Lung microvascular endothelial cell (primary cell): ENCODE results near the gene THEMIS. TPM values are rescaled to one million over a fixed set of nuclear protein-coding genes. Genes with fewer than 3 reads are reported as not detected.
"Not testable (repeated sequence)": the region's sequence is repeated elsewhere in the genome, so short reads cannot be mapped to it uniquely, and the experiment has no call there.

Experiments used
- DNase-seq, 2 donors: peaks; one replicate each; pipeline versions ENCODE4 v3.0.0 to v3.0.0-alpha.2; 2010; ENCODE audit warnings: low read depth in 2 of 2
- total RNA-seq: library from RNA; depleted of rRNA; stranded (reverse); fragments of >200 nt; gene quantifications from 2 replicates; pipeline ENCODE4 v1.2.1, GENCODE V29; 2014

THEMIS gene
- total RNA-seq, 1 donor from 2014 or later = not detected

DNA sequence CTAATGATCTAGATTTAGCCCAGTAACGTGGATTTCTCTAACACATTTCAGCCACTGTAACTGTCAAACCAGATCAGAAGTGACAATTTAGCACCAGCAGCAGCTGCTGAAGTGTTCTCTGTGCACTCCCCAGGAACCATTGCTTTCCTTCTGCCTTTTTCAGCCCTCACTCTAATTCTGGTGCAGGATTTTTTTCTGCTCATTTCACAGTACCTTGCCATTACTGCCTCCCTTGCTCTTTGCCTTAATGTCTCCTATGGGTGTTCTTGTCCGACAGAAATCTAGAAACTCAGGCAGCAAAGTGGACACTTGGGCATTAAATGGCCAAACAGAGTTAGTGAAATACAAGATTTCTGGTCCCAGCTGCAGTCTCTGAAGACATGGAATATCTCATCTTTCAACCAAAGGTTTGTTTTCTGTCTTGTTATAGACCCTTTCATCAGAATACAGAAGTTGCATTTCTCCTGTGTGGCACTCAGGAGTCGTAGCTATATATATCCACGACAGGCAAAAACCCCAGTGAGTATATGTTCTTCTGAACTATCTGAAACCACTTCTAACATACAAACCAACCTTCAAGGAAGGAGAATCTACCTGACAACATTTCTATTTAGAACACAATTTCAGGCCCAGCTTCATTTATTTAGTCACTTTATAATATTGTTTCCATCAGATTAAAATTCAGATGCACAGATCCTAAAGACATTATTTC lies 92.9 kb downstream of the THEMIS start:
- no peak for DNase-seq

DNA sequence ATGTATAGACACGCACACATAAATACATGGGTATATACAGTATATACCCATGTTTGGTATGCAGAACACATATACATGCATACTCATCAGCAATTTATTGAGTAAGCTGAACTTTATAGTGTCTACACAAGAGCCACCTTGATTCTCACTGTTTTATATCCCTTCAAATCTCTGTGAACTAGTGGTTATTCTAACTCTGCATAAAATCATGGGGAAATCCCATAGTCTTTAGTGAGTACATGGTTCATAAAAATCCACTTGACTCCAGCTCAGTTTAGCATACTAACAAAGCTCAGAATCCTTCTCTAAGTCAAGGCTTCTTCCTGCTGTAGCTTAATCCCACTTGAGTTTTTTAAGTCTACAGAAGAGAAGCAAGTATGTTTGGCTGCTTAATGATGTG lies 104.1 kb downstream of the THEMIS start:
- no peak for DNase-seq

DNA sequence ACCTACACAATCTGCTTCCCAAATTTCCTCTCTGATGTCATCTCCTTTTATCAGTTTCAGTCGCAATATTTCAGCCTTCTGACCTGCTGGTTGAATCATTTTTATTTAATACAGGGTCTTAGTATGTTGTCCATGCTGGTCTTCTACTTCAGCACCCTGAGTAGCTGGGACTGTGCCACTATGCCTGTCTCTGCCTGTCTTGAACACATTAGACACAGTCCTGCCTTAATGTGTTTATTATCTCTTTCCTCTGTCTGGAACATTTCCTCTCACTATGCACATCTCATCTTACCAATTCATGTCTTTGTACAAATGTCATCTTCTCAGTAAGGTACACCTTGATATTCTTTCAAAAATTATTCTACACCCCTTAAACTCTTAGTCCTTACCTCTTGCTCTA lies 106.5 kb downstream of the THEMIS start:
- DNase-seq = no peak

DNA sequence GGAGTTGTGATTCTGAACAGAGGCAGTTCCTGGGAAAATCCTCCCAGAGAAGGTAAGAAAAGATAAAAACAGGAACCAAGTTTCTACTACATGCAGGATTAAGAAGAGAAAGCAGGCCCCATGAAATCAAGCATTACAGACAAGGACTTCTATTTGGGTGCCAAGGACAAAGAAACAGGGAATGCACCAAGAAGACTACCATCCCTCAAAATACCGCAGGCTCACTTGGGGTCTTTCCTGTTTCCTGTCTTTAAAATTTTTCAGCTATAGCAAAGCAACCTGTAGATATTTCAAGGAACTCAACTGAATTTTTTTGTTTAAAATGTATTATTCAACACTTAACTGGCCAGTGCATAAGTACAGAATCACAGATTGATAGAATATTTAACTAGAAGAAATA lies 107.5 kb downstream of the THEMIS start:
- DNase-seq = no peak

DNA sequence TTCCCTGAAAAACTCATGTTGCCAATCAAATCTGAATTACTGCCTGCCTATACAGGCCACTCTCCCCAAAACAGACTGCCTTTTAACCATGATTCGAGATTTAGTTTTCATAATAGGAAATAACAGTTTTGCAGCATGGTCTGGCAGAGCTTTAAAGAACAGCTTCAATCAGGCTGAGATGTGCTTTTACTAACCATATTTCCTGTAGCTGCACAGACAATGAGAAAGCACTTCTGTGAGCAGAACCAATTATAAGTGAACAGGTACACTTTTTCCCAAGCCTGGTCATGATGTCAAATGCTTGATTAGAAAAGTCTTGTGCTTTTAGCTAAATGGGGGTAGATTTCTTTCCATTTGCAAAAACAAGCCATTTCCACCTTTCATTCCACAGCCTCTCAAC lies 108.2 kb downstream of the THEMIS start:
- DNase-seq = no peak

DNA sequence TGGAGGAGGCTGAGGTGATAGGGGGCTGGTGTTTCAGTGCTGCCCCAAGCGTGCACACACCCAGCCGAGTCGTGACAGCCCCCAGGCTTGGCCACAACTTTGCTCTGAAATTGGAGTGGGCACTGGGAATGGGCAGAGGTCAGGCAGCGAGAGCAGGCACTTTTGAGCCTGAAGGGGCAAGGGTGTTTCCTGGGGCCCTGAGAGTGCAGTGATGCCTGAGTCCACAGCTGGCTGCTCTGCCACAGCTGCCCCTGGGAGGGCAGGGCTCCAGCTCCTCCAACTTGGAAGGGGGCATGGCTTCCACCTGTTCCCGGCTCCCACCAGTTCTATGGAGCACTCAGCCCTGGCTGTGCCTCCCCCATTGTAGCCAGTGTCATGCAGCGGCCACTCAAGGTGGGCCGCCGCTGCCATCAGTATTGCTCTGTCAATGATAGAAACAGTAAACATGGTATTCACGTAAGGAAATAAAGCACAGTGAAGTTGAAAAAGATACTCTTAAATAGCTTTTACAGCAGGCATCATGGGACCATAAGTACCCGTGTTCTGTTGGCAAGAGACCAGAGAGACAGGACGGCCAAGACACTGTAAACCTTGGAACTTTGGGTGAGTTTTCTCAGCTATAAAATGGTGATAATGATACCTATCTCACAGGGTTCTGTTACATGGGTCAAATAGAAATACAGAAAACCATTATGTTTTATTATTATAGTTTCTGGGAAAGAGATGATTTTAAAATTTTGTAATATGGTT lies 108.9 kb downstream of the THEMIS start:
- no peak for DNase-seq

DNA sequence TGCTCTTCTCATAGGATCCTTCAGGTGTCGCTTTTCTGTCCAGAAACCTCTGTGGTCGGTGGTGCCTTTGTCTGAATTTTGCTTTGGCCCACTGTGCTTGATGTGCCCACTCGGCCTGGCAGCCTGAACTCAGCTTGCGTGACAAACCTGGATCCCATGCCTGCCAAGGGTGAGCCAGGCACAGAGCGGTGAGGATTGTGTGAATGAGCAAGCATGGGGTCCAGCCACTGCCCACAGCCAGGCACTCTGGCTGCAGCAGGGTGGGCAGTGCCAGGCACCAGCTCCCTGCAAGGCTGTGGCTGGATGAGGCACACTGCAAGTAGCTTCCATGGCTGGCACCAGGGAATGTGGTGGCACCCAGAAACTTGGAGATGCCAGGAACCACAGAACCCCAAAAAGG lies 110.3 kb downstream of the THEMIS start:
- no peak for DNase-seq

DNA sequence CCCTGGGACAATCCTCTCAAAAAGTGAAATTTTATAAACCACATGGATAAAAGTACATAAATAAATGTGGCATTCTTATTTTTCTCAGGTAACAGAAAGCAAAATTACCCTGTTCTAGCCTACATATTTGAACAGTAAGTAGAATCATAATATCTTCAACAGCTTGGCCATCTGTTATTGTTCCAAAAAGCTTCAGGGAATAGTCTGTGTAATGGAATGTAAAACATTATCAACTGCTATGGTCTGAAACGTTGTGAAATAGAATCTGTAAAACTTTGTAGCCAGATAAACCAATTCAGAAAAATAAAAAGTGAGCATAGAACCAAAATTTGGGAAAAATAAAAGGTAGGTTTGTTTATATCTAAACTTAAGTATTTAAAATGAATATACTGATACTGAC lies 114.7 kb downstream of the THEMIS start:
- no peak for DNase-seq

DNA sequence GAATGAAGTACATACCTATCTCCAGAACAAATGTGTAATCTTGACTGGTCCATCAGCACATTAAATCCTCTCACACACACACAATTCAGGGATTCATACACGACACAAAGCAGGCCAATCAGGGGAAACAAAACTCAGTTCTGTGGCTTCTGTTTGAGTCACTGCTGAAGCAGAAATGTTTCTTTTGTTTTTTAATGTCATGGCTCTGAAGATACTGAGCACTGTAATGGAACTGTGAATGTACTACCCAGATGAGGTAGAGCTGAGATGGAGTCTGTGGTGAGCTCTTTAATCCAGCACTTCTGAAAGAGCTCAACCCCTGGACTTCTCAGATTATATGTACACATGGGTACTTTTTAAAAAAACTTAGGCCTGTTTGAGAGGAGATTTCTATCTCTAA lies 116.4 kb downstream of the THEMIS start:
- no peak for DNase-seq

DNA sequence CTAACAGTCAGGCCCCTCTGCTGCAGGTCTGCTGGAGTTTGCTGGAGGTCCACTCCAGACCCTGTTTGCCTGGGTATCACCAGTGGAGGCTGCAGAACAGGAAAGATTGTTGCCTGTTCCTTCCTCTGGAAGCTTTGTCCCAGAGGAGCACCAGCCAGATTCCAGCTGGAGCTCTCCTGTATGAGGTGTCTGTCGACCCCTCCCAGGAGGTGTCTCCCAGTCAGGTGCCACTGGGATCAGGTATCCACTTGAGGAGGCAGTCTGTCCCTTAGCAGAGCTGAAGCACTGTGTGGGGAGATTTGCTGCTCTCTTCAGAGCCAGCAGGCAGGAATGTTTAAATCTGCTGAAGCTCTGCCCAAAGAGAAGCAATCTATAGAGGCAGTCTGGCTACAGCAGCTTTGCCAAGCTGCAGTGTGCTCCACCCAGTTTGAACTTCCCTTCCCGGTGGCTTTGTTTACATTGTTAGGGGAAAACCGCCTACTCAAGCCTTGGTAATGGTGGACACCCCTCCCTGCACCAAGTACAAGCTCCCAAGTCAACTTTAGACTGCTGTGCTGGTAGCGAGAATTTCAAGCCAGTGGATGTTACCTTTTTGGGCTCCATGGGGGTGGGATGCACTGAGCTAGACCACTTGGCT lies 119.1 kb downstream of the THEMIS start:
- not testable (repeated sequence) for DNase-seq

DNA sequence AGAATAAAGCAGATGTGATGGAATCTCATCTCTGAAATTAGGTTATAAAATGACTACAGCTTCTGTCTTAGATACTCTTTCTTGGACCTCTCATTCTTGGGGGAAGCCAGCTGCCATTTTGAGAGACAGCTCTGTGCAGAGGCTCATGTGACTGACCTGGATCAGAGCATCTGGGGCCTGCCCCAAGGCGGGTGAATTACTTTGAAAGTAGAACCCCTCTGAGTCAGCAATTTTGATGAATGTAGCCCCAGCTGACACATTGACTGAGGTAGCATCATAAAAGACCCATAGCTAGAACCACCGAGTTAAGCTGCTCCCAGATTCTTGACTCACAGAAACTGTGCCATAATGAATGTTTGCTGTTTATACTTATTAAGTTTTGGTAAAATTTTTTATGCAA lies 124.5 kb downstream of the THEMIS start:
- no peak for DNase-seq

DNA sequence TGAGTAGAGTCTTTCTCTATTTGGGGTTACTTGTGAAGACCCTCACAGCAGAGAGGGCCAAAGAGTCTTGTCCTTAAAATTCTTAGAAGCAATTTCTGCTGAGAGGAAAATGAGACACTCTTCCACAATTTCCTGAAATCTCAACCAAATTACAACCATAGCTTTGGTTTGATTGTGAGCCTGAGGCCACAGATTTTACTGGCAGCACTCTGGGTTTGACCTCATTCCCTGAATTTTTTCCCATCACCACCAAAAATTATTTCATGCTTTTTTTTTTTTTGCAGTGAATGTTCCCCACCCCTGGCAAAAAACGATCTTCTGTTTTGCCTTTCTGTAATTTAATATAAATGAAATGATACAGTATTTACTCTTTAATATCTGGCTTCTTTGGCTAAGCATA lies 125.5 kb downstream of the THEMIS start:
- no peak for DNase-seq

DNA sequence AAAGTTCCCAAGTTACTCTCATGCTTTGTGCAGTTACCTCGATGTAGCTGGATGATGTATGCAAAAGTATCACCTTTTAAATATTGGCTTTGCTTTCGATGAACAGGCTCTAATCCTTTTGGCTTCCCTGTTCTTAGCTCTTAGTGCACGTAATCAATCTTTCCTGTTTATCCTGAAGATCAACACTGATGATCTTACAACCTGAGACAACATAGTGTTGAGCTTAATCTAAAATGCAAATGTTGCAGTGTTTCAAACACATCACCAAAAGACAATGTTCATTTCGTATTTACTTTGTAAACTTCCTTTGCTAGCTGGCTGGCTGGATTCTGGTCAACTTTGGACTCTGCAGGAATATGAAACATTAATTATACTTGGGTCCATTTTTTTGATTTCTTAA lies 132.1 kb downstream of the THEMIS start:
- DNase-seq = no peak

DNA sequence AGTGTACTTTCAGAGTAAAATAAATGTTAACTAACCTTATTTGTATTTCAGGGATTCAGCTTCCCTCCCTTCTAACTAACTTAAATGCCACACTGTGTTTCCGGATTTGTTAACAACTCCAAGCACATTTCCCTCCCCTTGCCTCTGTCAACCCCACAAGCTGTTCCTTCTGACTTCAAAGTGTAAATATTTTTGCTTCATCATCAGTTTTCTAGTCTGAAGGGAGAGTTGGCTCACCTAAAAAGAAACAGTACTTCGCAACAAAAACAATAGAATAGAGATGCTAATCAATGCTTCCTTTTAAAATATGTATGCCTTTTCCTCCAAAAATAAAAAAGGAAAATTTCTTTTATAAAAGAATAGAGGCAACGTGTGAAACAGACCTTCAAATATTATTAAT lies 132.6 kb downstream of the THEMIS start:
- no peak for DNase-seq

DNA sequence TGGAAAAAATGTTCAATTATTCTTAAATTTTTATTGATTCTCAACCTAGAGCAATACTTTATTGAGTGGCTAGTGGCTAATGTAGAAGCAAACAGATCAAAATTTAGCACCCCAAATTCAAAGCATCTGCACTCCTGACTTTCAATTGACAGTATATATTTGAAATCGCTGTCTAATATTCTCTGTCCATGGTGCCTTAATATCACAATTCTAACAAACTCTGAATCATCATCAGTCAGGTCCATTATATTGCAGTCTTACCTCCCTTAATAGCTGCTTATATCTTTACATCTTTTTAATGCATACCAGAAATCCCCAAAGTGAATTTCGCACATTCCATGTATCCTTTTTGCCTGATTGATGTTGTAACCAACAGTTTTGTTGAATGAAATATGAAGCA lies 134.9 kb downstream of the THEMIS start:
- no peak for DNase-seq

DNA sequence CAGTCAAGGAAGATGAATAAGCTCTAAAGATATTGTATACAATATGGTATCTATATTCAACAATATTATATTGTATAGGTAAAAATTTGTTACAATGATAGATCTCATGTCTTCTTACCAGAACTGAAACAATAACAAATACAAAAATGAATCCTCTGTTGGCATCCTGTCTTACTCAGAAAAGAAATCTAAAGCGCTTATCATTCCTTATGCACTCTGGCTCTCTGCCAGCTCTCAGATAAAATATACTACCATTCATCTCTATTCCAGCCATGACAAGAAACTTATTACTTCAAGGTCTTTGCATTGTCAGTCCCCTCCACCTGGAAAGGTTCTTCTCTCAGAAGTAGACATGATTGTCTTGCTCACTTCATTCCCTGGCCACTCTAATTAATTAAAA lies 138.6 kb downstream of the THEMIS start:
- no peak for DNase-seq

DNA sequence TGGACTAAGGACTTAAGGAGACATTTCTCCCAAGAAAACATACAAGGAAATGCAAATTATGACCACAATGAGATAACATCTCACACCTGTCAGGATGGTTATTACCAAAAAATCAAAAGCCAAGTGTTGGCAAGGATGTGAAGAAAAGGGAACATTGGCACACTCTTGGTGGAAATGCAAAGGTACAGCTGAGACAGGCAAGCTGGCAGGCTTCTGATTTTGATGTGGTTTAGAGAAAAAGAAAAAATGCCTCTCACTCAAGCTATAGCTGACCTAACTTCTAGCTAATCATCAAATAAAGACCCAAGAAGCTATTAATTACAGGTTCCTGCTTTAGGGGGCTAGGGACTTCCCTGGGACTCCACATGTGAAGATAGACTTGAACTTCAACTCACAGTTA lies 139.8 kb downstream of the THEMIS start:
- no peak for DNase-seq

DNA sequence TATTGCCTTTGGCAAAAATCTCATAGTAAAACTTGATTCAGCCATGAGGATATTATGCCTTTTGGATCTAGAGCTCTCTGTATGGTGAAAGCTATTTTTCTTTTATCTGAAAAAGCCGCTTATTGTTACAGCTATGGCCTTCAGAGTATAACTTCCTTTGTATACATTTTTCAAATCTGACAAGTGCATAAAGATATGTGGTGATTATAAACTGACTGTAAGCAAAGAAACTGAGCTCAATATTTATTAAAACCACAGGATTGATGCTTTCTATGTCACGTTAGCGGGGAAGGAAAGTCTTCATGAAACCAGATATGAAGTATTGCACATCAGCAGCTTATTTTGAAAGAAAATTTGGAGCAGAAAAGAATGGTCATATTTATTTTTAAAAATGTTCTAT lies 151.8 kb downstream of the THEMIS start:
- DNase-seq = no peak

DNA sequence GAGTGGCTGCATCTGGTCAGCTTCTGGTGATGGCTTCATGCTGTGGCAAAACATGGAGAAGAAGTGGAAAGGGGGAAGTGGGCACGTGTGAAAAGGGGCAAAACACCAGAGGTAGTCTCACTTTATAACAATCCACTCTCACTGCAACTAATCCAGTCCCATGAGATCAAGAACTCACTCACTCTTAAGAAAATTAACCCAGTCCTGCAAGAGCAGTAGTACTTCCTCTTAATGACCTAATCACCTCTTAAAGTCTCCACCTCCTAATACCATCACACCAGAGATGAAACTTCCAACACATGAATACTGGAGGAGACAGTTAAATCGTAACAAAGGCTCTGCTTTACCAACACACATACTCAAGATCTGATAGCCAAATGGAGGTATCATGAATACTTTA lies 152.6 kb downstream of the THEMIS start:
- DNase-seq = no peak

DNA sequence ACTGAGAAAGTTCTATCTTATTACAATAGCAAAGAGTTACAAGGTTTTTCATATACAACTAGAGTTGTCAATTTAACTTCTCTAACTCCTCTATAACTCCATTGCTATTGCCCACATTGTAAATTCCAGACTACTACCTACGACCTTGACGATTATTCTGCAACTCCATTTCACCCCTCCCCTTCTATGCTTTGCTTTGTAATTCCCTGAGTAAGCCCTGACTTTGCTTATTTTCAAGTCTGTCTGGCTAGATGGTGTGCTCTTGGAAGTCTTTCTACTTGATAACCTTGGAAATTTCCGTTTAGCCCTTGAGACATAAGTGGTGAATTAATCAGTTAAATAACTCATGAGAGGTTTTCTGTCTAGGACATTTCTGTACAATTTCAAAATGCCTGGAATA lies 162.4 kb downstream of the THEMIS start:
- no peak for DNase-seq

DNA sequence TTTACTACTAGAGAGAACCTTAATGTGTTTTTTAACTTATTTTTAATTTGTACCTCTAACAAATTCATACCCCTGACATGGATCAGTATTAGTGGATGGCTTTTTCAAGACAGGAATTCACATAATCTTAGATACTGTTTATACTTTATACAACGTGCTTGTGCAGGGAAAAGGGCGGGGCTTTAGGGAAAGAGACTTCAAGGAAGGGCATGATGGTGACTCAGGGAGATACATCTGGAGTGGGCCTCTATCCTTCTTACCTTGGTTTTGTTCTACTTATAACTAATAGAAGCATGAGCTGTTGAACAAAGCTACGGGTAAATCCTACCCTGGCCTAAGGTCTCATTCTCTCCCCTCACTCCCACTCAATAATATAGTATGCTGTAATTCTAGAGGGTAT lies 163.1 kb downstream of the THEMIS start:
- peak in 1 of 2 donors; percentile 16 for DNase-seq

DNA sequence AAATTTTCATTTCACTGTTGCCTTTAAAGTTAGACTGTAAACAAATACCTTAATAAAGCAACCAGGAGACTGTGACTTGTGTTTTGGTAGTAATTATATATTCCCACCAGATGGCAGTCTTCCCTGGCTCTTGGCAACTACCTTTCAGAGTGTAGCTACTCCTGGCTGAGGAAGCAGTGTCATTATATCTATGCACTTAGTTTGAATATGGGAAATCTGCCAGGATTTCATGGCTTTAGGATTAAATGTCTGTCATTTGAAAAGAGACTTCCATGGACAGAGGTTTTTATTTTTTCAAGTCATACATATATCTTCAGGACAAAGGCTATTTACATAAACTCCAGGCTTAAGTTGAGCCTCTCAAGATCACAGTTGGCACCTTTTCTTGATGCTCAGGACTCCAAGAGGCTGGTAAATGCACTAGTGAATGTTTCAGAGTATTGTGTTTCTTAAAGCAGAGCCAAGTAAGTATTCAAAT lies 163.8 kb downstream of the THEMIS start:
- DNase-seq = peak; percentile 76 to 83

DNA sequence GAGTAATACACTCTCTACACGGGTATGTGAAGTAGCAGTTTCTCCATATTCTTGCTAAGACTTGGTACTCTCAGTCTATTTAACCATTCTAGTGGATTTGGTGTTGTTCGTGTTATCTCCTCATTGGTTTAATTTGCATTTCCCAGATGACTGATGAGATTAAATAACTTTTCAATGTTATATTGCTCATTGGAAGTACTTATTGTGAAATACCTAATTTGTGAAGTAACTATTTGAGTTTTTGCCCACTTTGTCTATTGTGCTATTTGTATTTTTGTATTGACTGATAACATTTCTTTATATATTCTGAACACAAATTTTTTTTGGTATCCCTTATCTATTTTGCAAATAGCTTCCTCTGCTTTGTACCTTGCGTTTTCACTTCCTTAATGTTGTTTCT lies 167.9 kb downstream of the THEMIS start:
- DNase-seq = no peak
